CD4-positive, alpha-beta T cell (primary cell): ENCODE results near the gene TLR5. TPM values are rescaled to one million over a fixed set of nuclear protein-coding genes. Genes with fewer than 3 reads are reported as not detected.

ENCODE experiments used
- ATAC-seq: fragments of 200-7000 bp; cut with Tn5 transposase; one replicate; pipeline ENCODE4 v1.10.0; 2022; ENCODE audit warnings: mild to moderate bottlenecking; ENCODE audit not compliant: poor library complexity
- CTCF ChIA-PET: fragments of 350-600 bp; sonication (Branson Sonifier 250); formaldehyde crosslinking; loops from one replicate; lab custom pipeline; 2021; ENCODE audit warnings: antibody characterized with exemption, inconsistent platforms; lab: Charles Lee
- POLR2A ChIA-PET: fragments of 350-600 bp; sonication (Branson Sonifier 250); formaldehyde crosslinking; loops from one replicate; lab custom pipeline; 2021; ENCODE audit warnings: antibody characterized with exemption, inconsistent platforms; lab: Charles Lee
- DNase-seq, 14 experiments: peaks; one replicate each; pipeline ENCODE4 v3.0.0-alpha.2; 2013 to 2020; ENCODE audit warnings: mixed read lengths in 2 of 14
- H3K27ac ChIP-seq, 2 donors: one replicate each; pipeline versions ENCODE4 v1.5.1 to v1.7.0; 2013; ENCODE audit warnings: low read length in 2 of 2, low read depth in 1 of 2, mild to moderate bottlenecking in 1 of 2
- H3K27me3 ChIP-seq, 2 experiments: 1 replicate in 1 of 2; 2 replicates in 1 of 2; pipeline versions ENCODE4 v1.6.1 to v1.7.0; 2013; ENCODE audit warnings: low read length in 2 of 2, control low read depth in 1 of 2, mild to moderate bottlenecking in 1 of 2, moderate library complexity in 1 of 2; ENCODE audit not compliant: insufficient read depth in 2 of 2, control insufficient read depth in 1 of 2
- H3K36me3 ChIP-seq: one replicate; pipeline ENCODE4 v1.6.1; 2013; ENCODE audit warnings: low read length, control low read depth; ENCODE audit not compliant: insufficient read depth
- H3K4me1 ChIP-seq: one replicate; pipeline ENCODE4 v1.6.1; 2013; ENCODE audit warnings: low read length, control low read depth; ENCODE audit not compliant: insufficient read depth
- H3K4me3 ChIP-seq: one replicate; pipeline ENCODE4 v1.5.1; 2013; ENCODE audit warnings: mild to moderate bottlenecking, low read length, moderate library complexity
- H3K9me3 ChIP-seq, 2 experiments: 1 replicate in 1 of 2; 2 replicates in 1 of 2; pipeline versions ENCODE4 v1.6.1 to v1.7.0; 2013; ENCODE audit warnings: low read length in 2 of 2, mild to moderate bottlenecking in 2 of 2, control low read depth in 1 of 2, moderate library complexity in 1 of 2; ENCODE audit not compliant: control insufficient read depth in 1 of 2, insufficient read depth in 1 of 2
- H3K27ac Mint-ChIP-seq: one replicate; pipeline ENCODE4 v1.8.0; 2020; ENCODE audit warnings: mixed read lengths
- H3K27me3 Mint-ChIP-seq: one replicate; pipeline ENCODE4 v1.8.0; 2021; ENCODE audit warnings: mixed read lengths
- H3K36me3 Mint-ChIP-seq: one replicate; pipeline ENCODE4 v1.8.0; 2021; ENCODE audit warnings: low read depth, mixed read lengths
- H3K4me1 Mint-ChIP-seq: one replicate; pipeline ENCODE4 v1.8.0; 2021; ENCODE audit warnings: low read depth, mixed read lengths
- H3K4me3 Mint-ChIP-seq: one replicate; pipeline ENCODE4 v1.8.0; 2020; ENCODE audit warnings: mild to moderate bottlenecking, mixed read lengths
- H3K9me3 Mint-ChIP-seq: one replicate; pipeline ENCODE4 v1.8.0; 2020; ENCODE audit warnings: mixed read lengths
- intact Hi-C, 2 experiments: fragments of 100-400 bp; cut with DNase I in 1 of 2; cut with micrococcal nuclease in 1 of 2; formaldehyde crosslinking; loops; one replicate each; pipeline versions ENCODE4 v1.15.1 to v1.9.0; 2023 to 2025; cut with DNase I, micrococcal nuclease
- total RNA-seq, 174 experiments: library from RNA in 2 of 174; stranded (reverse) in 2 of 174; gene quantifications; one replicate each; pipeline ENCODE4 v1.2.3 and lab custom pipeline; 2021 to 2026
- TF ChIP-seq, protein P1 (sequence below): fragments of 200-600 bp; IDR thresholded peaks from one replicate; pipeline ENCODE4 v1.8.0; 2022; ENCODE audit warnings: antibody characterized with exemption, mild to moderate bottlenecking

Gene TLR5
- total RNA-seq, 2 experiments from 2014 or later = 2.1 to 2.5 TPM

DNA sequence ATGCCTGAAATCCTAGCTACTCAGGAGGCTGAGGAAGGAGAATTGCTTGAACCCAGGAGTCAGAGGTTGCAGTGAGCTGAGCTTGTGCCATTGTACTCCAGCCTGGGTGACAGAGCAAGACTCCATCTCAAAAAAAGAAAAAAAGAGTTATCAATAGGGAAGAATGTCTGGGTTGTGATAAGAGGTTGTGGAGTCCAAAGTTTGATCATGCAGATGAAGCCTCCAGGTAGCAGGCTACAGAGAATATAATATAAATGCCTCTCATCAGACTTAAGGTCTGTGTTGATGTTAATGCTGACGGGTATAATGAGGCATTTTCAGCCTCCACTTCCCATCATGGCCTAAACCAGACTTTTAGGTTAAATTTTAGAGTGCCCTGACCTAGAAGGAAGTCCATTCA is 24.6 kb downstream of the TLR5 start:
- DNase-seq (no peak), ATAC-seq (no peak)
- H3K27me3 Mint-ChIP-seq = no peaks in the 10 kb centered on the region
- H3K4me1 Mint-ChIP-seq = peaks cover 3% of the 10 kb centered on the region
- H3K36me3 Mint-ChIP-seq = no peaks in the 10 kb centered on the region
- H3K9me3 Mint-ChIP-seq = no peaks in the 10 kb centered on the region
- TF ChIP-seq, protein P1, sequence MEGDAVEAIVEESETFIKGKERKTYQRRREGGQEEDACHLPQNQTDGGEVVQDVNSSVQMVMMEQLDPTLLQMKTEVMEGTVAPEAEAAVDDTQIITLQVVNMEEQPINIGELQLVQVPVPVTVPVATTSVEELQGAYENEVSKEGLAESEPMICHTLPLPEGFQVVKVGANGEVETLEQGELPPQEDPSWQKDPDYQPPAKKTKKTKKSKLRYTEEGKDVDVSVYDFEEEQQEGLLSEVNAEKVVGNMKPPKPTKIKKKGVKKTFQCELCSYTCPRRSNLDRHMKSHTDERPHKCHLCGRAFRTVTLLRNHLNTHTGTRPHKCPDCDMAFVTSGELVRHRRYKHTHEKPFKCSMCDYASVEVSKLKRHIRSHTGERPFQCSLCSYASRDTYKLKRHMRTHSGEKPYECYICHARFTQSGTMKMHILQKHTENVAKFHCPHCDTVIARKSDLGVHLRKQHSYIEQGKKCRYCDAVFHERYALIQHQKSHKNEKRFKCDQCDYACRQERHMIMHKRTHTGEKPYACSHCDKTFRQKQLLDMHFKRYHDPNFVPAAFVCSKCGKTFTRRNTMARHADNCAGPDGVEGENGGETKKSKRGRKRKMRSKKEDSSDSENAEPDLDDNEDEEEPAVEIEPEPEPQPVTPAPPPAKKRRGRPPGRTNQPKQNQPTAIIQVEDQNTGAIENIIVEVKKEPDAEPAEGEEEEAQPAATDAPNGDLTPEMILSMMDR = no peak
- intact Hi-C loops = no loop called here
- ChIA-PET POLR2A (no interaction called here), CTCF (no interaction called here)
- H3K27ac ChIP-seq = no peak overlapping the region
- no peaks in the 10 kb centered on the region for H3K9me3 ChIP-seq
- H3K27me3 ChIP-seq = no peaks in the 10 kb centered on the region
- no peak overlapping the region for H3K4me3 Mint-ChIP-seq
- H3K36me3 ChIP-seq = no peaks in the 10 kb centered on the region
- H3K4me3 ChIP-seq = no peak overlapping the region
- H3K4me1 ChIP-seq = peaks cover 3% of the 10 kb centered on the region
- no peak overlapping the region for H3K27ac Mint-ChIP-seq

DNA sequence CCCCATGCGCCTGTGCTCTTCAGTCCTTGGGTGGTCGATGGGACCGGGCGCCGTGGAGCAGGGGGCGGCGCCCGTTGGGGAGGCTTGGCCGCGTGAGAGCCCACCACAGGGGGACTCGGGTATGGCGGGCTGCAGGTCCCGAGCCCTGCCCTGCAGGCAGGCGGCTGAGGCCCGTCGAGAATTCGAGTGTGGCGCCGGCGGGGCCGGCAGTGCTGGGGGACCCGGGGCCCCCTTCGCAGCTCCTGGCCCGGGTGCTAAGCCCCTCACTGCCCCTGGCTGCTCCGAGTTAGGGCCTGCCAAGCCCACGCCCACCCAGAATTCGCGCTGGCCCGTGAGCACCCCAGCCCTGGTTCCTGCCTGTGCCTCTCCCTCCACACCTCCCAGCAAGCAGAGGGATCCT is 26.1 kb downstream of the TLR5 start:
- H3K9me3 ChIP-seq = no peaks in the 10 kb centered on the region
- no peak for ATAC-seq
- no peak overlapping the region for H3K4me3 Mint-ChIP-seq
- H3K36me3 Mint-ChIP-seq = no peaks in the 10 kb centered on the region
- no peaks in the 10 kb centered on the region for H3K36me3 ChIP-seq
- no peaks in the 10 kb centered on the region for H3K4me1 Mint-ChIP-seq
- no peaks in the 10 kb centered on the region for H3K4me1 ChIP-seq
- DNase-seq = no peak
- H3K27ac ChIP-seq = no peak overlapping the region
- intact Hi-C loops = no loop called here
- H3K27ac Mint-ChIP-seq = no peak overlapping the region
- POLR2A ChIA-PET = no interaction called here
- no peak overlapping the region for H3K4me3 ChIP-seq
- TF ChIP-seq, protein P1 = no peak
- no peaks in the 10 kb centered on the region for H3K9me3 Mint-ChIP-seq
- no peaks in the 10 kb centered on the region for H3K27me3 ChIP-seq
- no peaks in the 10 kb centered on the region for H3K27me3 Mint-ChIP-seq
- CTCF ChIA-PET = no interaction called here

DNA sequence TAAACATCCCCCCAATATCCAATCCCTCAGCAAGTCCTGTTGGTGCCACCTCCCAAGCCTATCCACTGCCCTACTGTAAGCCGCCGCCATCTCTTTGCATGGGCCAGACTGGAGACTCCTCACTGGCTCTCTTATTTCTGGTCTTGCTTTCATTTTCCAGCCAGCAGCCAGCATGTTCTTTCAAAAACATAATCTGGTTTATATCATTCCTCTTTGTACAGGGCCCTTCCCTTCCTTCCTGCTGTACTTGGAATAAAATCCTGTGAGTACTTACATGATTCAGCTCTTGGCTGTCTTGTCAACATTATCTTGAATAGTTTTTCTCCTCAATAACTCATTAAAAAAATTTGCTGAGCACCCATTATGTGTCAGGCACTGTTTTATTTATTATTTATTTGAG is 28.2 kb downstream of the TLR5 start:
- H3K27me3 Mint-ChIP-seq = no peaks in the 10 kb centered on the region
- no peak overlapping the region for H3K4me3 ChIP-seq

More for the DNA sequence above, 28.2 kb downstream of the TLR5 start:
- no peaks in the 10 kb centered on the region for H3K9me3 Mint-ChIP-seq
- Histone ChIP-seq H3K4me1 (no peaks in the 10 kb centered on the region), H3K36me3 (no peaks in the 10 kb centered on the region), H3K27ac (no peak overlapping the region), H3K9me3 (no peaks in the 10 kb centered on the region), H3K27me3 (no peaks in the 10 kb centered on the region)
- no peak for DNase-seq
- TF ChIP-seq, protein P1 = no peak
- no peak for ATAC-seq
- no peaks in the 10 kb centered on the region for H3K4me1 Mint-ChIP-seq
- H3K36me3 Mint-ChIP-seq = no peaks in the 10 kb centered on the region
- H3K27ac Mint-ChIP-seq = no peak overlapping the region
- no peak overlapping the region for H3K4me3 Mint-ChIP-seq
- intact Hi-C loops = no loop called here
- ChIA-PET CTCF (no interaction called here), POLR2A (no interaction called here)
